Colonic mucosa (tissue), 4 donors: ENCODE results near the gene TCP1. TPM values are rescaled to one million over a fixed set of nuclear protein-coding genes. Genes with fewer than 3 reads are reported as not detected.
A peak's percentile ranks its signal among the peaks of the same experiment; 100 is the strongest.

ENCODE experiments used
- DNase-seq: peaks from one replicate; pipeline ENCODE4 v3.0.0-alpha.2; 2020
- H3K27ac ChIP-seq: fragments of 200-600 bp; one replicate; pipeline ENCODE4 v1.8.0; 2021
- H3K27me3 ChIP-seq: fragments of 200-600 bp; one replicate; pipeline ENCODE4 v1.8.0; 2021
- H3K36me3 ChIP-seq: fragments of 200-600 bp; one replicate; pipeline ENCODE4 v1.8.0; 2021
- H3K4me1 ChIP-seq: fragments of 200-600 bp; one replicate; pipeline ENCODE4 v1.8.0; 2021; ENCODE audit warnings: mild to moderate bottlenecking
- H3K4me3 ChIP-seq: fragments of 200-600 bp; one replicate; pipeline ENCODE4 v1.8.0; 2021
- H3K9ac ChIP-seq, 2 donors: one replicate each; pipeline ENCODE4 v1.7.0; 2013; ENCODE audit warnings: control low read depth in 2 of 2, low read depth in 2 of 2, low read length in 2 of 2
- H3K9me3 ChIP-seq: fragments of 200-600 bp; one replicate; pipeline ENCODE4 v1.8.0; 2021
- CTCF ChIP-seq: fragments of 200-600 bp; IDR thresholded peaks from one replicate; pipeline ENCODE4 v1.8.0; 2022; ENCODE audit warnings: antibody characterized with exemption, mild to moderate bottlenecking
- intact Hi-C: fragments of 100-400 bp; cut with DNase I; formaldehyde crosslinking; loops from one replicate; pipeline ENCODE4 v1.14.1; 2022
- total RNA-seq, 2 donors: library from RNA; stranded (reverse); fragmentation: NEBNext Ultra II Directional in 1 of 2; extraction: Animal tissue kit (Norgen Biotek cat#: 25700) in 1 of 2; gene quantifications; one replicate each; pipeline ENCODE4 v1.2.1, GENCODE V29; 2021
- donor health status: healthy.
- donor health status: DM: no; HTN: no; CAD: no.
- donor health status: DM: no; HTN: no; CAD: no.

Gene TCP1
- total RNA-seq, 2 donors from 2014 or later, result 163 to 294 TPM

GRCh38 chr6:159790956-159791598 lies 1.7 kb upstream of the TCP1 start:
- peak overlapping the region; percentile 95 for H3K27ac ChIP-seq

GRCh38 chr6:159790149-159790955 lies 950 bp upstream of the TCP1 start, which contains the start of gene MRPL18:
Gene MRPL18 (plus strand): TSS chr6:159790467. CDS start chr6:159790588, 121 bp downstream.
- Histone ChIP-seq H3K27ac (peak within 1 kb of the TSS; percentile 95), H3K27me3 (no peaks in the 10 kb centered on the region), H3K4me3 (peak within 1 kb of the TSS; percentile 85), H3K36me3 (peaks cover 4% of the 10 kb centered on the region), H3K9ac (peak within 1 kb of the TSS; percentile 95 to 97), H3K9me3 (no peaks in the 10 kb centered on the region), H3K4me1 (peaks cover 19% of the 10 kb centered on the region)
- intact Hi-C loops, result no loop called here
- DNase-seq, result peak; percentile 92
- no peak for TF ChIP-seq CTCF

More at GRCh38 chr6:159790956-159791598, 1.7 kb upstream of the TCP1 start:
- H3K36me3 ChIP-seq, result peaks cover 4% of the 10 kb centered on the region
- intact Hi-C loops, result no loop called here
- no peaks in the 10 kb centered on the region for H3K27me3 ChIP-seq
- TF ChIP-seq CTCF, result no peak
- H3K9ac ChIP-seq, result peak overlapping the region; percentile 53 to 95
- peaks cover 19% of the 10 kb centered on the region for H3K4me1 ChIP-seq
- peak overlapping the region; percentile 85 for H3K4me3 ChIP-seq
- H3K9me3 ChIP-seq, result no peaks in the 10 kb centered on the region
- peak; percentile 54 for DNase-seq

- Histone ChIP-seq H3K4me1 (peaks cover 19% of the 10 kb centered on the region), H3K27ac (peak overlapping the region; percentile 95), H3K9ac (peak overlapping the region; percentile 95 to 97), H3K4me3 (peak overlapping the region; percentile 85), H3K9me3 (no peaks in the 10 kb centered on the region), H3K27me3 (no peaks in the 10 kb centered on the region), H3K36me3 (peaks cover 4% of the 10 kb centered on the region)
- peak; percentile 62 for DNase-seq
- intact Hi-C loops, result loop anchor here (5.0 kb wide), 1 partner anchor 97 kb away; the partner anchor contains the start of gene SOD2
- TF ChIP-seq CTCF, result no peak
These were observed 537 bp downstream of the TCP1 start for GRCh38 chr6:159788753-159789376.

- Histone ChIP-seq H3K27me3 (no peaks in the 10 kb centered on the region), H3K36me3 (peaks cover 4% of the 10 kb centered on the region), H3K4me3 (peak overlapping the region; percentile 85), H3K27ac (peak overlapping the region; percentile 95), H3K9ac (peak overlapping the region; percentile 95 to 97), H3K9me3 (no peaks in the 10 kb centered on the region), H3K4me1 (peaks cover 19% of the 10 kb centered on the region)
- TF ChIP-seq CTCF, result no peak
- intact Hi-C loops, result loop anchor here (5.0 kb wide), 1 partner anchor 96 kb away; the partner anchor contains the start of gene SOD2
- DNase-seq, result no peak
These were observed 1.1 kb downstream of the TCP1 start for GRCh38 chr6:159788276-159788675.

- H3K27ac ChIP-seq, result peak overlapping the region; percentile 84
- DNase-seq, result no peak
These were observed 10.8 kb downstream of the TCP1 start for GRCh38 chr6:159778542-159779103.

More at GRCh38 chr6:159778542-159779103, 10.8 kb downstream of the TCP1 start:
- H3K36me3 ChIP-seq, result peaks cover 4% of the 10 kb centered on the region
- intact Hi-C loops, result no loop called here
- H3K27me3 ChIP-seq, result no peaks in the 10 kb centered on the region
- H3K9ac ChIP-seq, result no peak overlapping the region
- no peak overlapping the region for H3K4me3 ChIP-seq
- H3K4me1 ChIP-seq, result no peaks in the 10 kb centered on the region
- no peak for TF ChIP-seq CTCF
- no peaks in the 10 kb centered on the region for H3K9me3 ChIP-seq
